Sigmoid colon (tissue), 7 donors: ENCODE measurements around the gene RBM12. TPM values are rescaled to one million over a fixed set of nuclear protein-coding genes. Genes with fewer than 3 reads are reported as not detected.

Experiments
- DNase-seq: peaks from one replicate; pipeline ENCODE4 v3.0.0-alpha.2; 2019
- H3K27ac ChIP-seq, 4 donors: fragments of 200-600 bp; sonication (generic); one replicate each; pipeline ENCODE4 v1.5.1; 2016 to 2019; ENCODE audit warnings: mild to moderate bottlenecking in 1 of 4
- H3K27me3 ChIP-seq, 3 donors: fragments of 200-600 bp; sonication (generic); one replicate each; pipeline ENCODE4 v1.5.1; 2019; ENCODE audit warnings: mild to moderate bottlenecking in 1 of 3
- H3K36me3 ChIP-seq, 4 donors: fragments of 200-600 bp; sonication (generic); one replicate each; pipeline ENCODE4 v1.5.1; 2016 to 2019
- H3K4me1 ChIP-seq, 4 donors: fragments of 200-600 bp; sonication (generic); one replicate each; pipeline ENCODE4 v1.5.1; 2017 to 2019
- H3K4me3 ChIP-seq, 4 donors: fragments of 200-600 bp; sonication (generic); one replicate each; pipeline ENCODE4 v1.5.1; 2017 to 2019; ENCODE audit warnings: mild to moderate bottlenecking in 2 of 4, moderate library complexity in 1 of 4
- H3K9me3 ChIP-seq, 4 donors: fragments of 200-600 bp in 3 of 4; sonication (generic) in 3 of 4; one replicate each; pipeline versions ENCODE4 v1.5.1 to v1.6.1; 2013 to 2019
- CTCF ChIP-seq, 4 experiments: fragments of 450-650 bp in 3 of 4; fragments of 200-600 bp in 1 of 4; IDR thresholded peaks; one replicate each; pipeline ENCODE4 v1.5.1; 2016 to 2019; ENCODE audit warnings: antibody characterized with exemption in 4 of 4, mild to moderate bottlenecking in 3 of 4, moderate library complexity in 2 of 4
- EP300 ChIP-seq, 4 donors: sonication (generic); formaldehyde crosslinking; IDR thresholded peaks; one replicate each; pipeline ENCODE4 v1.6.1; 2017; ENCODE audit warnings: antibody characterized with exemption in 4 of 4
- POLR2A ChIP-seq, 2 donors: fragments of 450-650 bp; IDR thresholded peaks; one replicate each; pipeline ENCODE4 v1.6.1; 2016; ENCODE audit warnings: antibody characterized with exemption in 2 of 2, mild to moderate bottlenecking in 2 of 2, moderate library complexity in 2 of 2
- POLR2AphosphoS5 ChIP-seq, 4 donors: sonication (generic); formaldehyde crosslinking; IDR thresholded peaks; one replicate each; pipeline ENCODE4 v1.6.1; 2017; ENCODE audit warnings: antibody characterized with exemption in 4 of 4
- WGBS, 2 donors: extraction: QIAGEN DNeasy Blood & Tissue Kit; methylation state at CpG; one replicate each; pipeline ENCODE4 v1.1.7; 2013; 5-methylcytosine and 5-hydroxymethylcytosine counted together
- intact Hi-C: fragments of 100-400 bp; cut with DNase I; formaldehyde crosslinking; loops from one replicate; pipeline ENCODE4 v1.15.1; 2023
- polyA plus RNA-seq, 3 donors: library from polyadenylated mRNA; stranded (reverse); fragments of 200-250 nt; gene quantifications; one replicate each; pipeline ENCODE4 v1.2.3, GENCODE V29; 2013
- total RNA-seq, 4 donors: library from RNA; depleted of rRNA; stranded (reverse); fragments of >200 nt; gene quantifications; one replicate each; pipeline ENCODE4 v1.1.0, GENCODE V29; 2016
- donor health status: healthy with polysubstance abuse.
- donor health status: Bipolar disorder and iron deficiency.
- donor health status: healthy.

Gene RBM12
- total and polyA plus RNA-seq, 7 donors = 10.2 to 26.4 (median 24.6) TPM

GRCh38 chr20:35629427-35630145 lies 35.1 kb downstream of the RBM12 start:
- peaks cover 19 to 77% (median 56%) of the 10 kb centered on the region in 4 donors for H3K36me3 ChIP-seq
- WGBS, 2 donors = 96 to 98% methylated on average over 12 of the region's 12 CpGs

GRCh38 chr20:35627121-35627520 lies 37.6 kb downstream of the RBM12 start:
- no peak overlapping the region for H3K27ac ChIP-seq
- WGBS, 2 donors = 97% methylated on average over 8 of the region's 8 CpGs
- no peak overlapping the region for H3K4me3 ChIP-seq
- peaks cover 19 to 79% (median 55%) of the 10 kb centered on the region in 4 donors for H3K36me3 ChIP-seq
- DNase-seq = no peak
- H3K9me3 ChIP-seq = no peaks in the 10 kb centered on the region
- TF ChIP-seq POLR2AphosphoS5 (IDR thresholded peaks at IDR 0.05) = no peak
- TF ChIP-seq CTCF (IDR thresholded peaks at IDR 0.05) = no peak
- no peak for TF ChIP-seq POLR2A (IDR thresholded peaks at IDR 0.05)
- no peak for TF ChIP-seq EP300 (IDR thresholded peaks at IDR 0.05)
- no peaks in the 10 kb centered on the region for H3K27me3 ChIP-seq
- no peaks in the 10 kb centered on the region for H3K4me1 ChIP-seq
- intact Hi-C loops = no loop called here

More at GRCh38 chr20:35629427-35630145, 35.1 kb downstream of the RBM12 start:
- TF ChIP-seq CTCF (IDR thresholded peaks at IDR 0.05) (no peak), POLR2A (IDR thresholded peaks at IDR 0.05) (no peak), EP300 (IDR thresholded peaks at IDR 0.05) (no peak), POLR2AphosphoS5 (IDR thresholded peaks at IDR 0.05) (no peak)
- no peaks in the 10 kb centered on the region for H3K27me3 ChIP-seq
- H3K9me3 ChIP-seq = no peaks in the 10 kb centered on the region
- DNase-seq = no peak
- H3K4me3 ChIP-seq = no peak overlapping the region
- intact Hi-C loops = no loop called here
- H3K4me1 ChIP-seq = no peaks in the 10 kb centered on the region
- no peak overlapping the region for H3K27ac ChIP-seq

GRCh38 chr20:35626386-35627001 lies 38.2 kb downstream of the RBM12 start:
- intact Hi-C loops = no loop called here
- WGBS, 2 donors = 93 to 96% methylated on average over 13 of the region's 13 CpGs
- no peaks in the 10 kb centered on the region for H3K27me3 ChIP-seq
- no peaks in the 10 kb centered on the region for H3K9me3 ChIP-seq
- H3K4me1 ChIP-seq = no peaks in the 10 kb centered on the region
- TF ChIP-seq CTCF (IDR thresholded peaks at IDR 0.05) (no peak), POLR2AphosphoS5 (IDR thresholded peaks at IDR 0.05) (no peak), POLR2A (IDR thresholded peaks at IDR 0.05) (no peak), EP300 (IDR thresholded peaks at IDR 0.05) (no peak)
- H3K4me3 ChIP-seq = no peak overlapping the region
- peaks cover 19 to 78% (median 51%) of the 10 kb centered on the region in 4 donors for H3K36me3 ChIP-seq
- H3K27ac ChIP-seq = no peak overlapping the region
- DNase-seq = no peak

- peaks cover 16 to 73% (median 44%) of the 10 kb centered on the region in 4 donors for H3K36me3 ChIP-seq
- no peak overlapping the region for H3K27ac ChIP-seq
- no peaks in the 10 kb centered on the region for H3K9me3 ChIP-seq
- H3K4me1 ChIP-seq = no peaks in the 10 kb centered on the region
- TF ChIP-seq CTCF (IDR thresholded peaks at IDR 0.05) = no peak
- TF ChIP-seq POLR2A (IDR thresholded peaks at IDR 0.05) = no peak
- no peak for TF ChIP-seq EP300 (IDR thresholded peaks at IDR 0.05)
- no peak for TF ChIP-seq POLR2AphosphoS5 (IDR thresholded peaks at IDR 0.05)
- WGBS, 2 donors = 89 to 91% methylated on average over 6 of the region's 6 CpGs
- DNase-seq = no peak
- H3K4me3 ChIP-seq = no peak overlapping the region
- no peaks in the 10 kb centered on the region for H3K27me3 ChIP-seq
- intact Hi-C loops = no loop called here
Measured at GRCh38 chr20:35625584-35626385, 38.9 kb downstream of the RBM12 start.
